CD4-positive, alpha-beta T cell treated with Interleukin-2 at 100 ng/mL for 4 hours (primary cell): Measurements from ENCODE around the gene ALDH2.
"Not testable (repeated sequence)": the region's sequence is repeated elsewhere in the genome, so short reads cannot be mapped to it uniquely, and the experiment has no call there.

ENCODE experiments used
- DNase-seq: peaks from one replicate; pipeline ENCODE4 v3.0.0-alpha.2; 2020; ENCODE audit warnings: low spot score

ALDH2 gene

GRCh38 chr12:111766608-111767361, at the start of gene ALDH2:
ALDH2 (plus strand) TSS chr12:111766933; CDS start chr12:111766983, 50 bp downstream.
- DNase-seq = no peak

GRCh38 chr12:111719316-111719715, 47.4 kb upstream of the ALDH2 start:
- DNase-seq = not testable (repeated sequence)

- DNase-seq = no peak
Observed at GRCh38 chr12:111720457-111720856, 46.3 kb upstream of the ALDH2 start.

DNA sequence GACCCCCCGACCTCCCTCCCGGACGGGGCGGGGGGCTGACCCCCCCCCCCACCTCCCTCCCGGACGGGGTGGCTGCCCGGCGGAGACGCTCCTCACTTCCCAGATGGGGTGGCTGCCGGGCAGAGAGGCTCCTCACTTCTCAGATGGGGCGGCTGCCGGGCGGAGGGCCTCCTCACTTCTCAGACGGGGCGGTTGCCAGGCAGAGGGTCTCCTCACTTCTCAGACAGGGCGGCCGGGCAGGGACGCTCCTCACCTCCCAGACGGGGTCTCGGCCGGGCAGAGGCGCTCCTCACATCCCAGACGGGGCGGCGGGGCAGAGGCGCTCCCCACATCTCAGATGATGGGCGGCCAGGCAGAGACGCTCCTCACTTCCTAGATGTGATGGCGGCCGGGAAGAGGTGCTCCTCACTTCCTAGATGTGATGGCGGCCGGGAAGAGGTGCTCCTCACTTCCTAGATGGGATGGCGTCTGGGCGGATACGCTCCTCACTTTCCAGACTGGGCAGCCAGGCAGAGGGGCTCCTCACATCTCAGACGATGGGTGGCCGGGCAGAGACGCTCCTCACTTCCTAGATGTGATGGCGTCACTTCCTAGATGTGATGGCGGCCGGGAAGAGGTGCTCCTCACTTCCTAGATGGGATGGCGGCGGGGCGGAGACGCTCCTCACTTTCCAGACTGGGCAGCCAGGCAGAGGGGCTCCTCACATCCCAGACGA, 42.9 kb upstream of the ALDH2 start:
- not testable (repeated sequence) for DNase-seq

GRCh38 chr12:111728795-111729194, 37.9 kb upstream of the ALDH2 start:
- DNase-seq = no peak

DNA sequence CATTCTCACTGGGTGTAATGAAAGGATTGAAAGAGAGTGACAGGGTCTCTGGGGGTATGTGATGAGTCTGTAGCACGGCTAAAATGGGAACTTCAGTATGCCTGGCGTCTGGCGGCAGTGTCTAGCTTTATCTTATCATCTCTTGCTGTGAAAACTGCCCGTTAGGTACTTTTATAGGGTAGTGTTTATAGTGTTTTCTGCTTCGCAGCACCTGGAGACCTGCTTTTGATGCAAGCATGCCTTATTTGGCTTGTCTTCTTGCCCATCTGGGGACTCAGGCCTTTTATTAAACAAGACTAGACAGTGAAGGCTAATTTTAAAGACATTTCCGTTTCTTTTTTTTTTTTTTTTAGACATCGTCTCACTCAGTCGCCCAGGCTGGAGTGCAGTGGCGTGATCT, 36.3 kb upstream of the ALDH2 start:
- DNase-seq = no peak

DNA sequence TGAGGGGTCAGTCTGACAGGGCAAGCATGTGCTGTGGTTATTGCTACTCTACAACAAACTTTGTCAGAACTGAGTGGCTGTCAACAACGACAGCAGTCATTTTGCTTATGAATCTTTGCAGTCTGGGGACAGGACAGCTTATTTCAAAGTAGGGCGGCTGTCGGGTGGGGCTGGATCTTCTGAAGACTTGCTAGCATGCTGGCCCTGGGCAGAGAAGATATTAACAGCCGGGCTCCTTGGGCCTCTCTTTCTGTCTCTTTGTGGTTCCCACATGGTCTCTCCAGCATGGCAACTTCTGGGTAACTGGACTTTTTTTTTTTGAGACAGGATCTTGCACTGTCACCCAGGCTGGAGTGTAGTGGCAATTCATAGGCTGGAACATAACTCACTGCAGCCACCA, 33.9 kb upstream of the ALDH2 start:
- DNase-seq = no peak

- DNase-seq = no peak
Observed at GRCh38 chr12:111733340-111733915, 33.3 kb upstream of the ALDH2 start.

GRCh38 chr12:111739524-111739923, 27.2 kb upstream of the ALDH2 start:
- DNase-seq = not testable (repeated sequence)

DNA sequence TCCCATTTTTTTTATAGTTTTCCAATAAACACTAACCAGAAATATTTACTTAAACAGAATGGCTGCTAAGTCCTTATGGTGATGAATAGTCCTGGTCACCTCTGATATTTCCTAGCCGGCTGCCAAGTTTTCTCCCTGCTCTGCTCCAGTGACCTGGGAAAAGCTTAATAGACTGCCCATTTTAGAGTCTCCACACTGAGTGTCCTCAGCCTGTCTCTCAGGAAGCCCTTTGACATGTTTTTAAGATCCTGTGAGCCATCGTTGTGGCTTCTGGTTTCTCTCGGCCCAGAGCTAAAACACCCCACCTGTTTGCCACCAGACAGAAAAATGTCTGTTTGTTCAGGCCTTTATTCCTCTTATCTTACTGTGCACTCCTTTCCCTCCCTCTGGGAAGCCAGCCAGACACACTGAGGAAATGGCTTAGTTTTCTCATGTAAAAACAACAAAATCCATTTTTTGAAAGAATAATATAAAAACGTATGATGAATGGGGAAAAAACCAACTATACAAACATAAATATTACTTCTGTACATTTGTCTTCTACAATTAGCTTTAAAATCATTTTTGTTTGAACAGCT, 25.4 kb upstream of the ALDH2 start:
- no peak for DNase-seq

DNA sequence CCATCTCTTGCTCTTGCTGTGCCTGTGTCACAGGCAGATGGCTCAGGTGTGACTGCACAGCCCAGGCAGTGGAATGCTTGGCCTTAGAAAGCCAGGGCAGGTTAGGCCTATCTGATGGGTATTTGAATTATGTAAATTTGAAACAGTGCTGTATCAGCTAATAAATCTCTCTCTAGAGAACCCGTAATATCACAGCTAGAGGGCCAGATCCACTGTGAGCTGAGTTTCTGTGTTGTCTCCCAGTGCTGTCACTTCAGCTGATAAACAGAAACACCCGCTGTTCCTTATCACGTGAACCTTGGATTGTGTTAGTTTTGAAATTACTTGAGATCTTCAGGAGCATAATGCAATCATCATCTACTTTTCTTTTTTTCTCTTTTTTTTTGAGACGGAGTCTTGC, 21.5 kb upstream of the ALDH2 start:
- no peak for DNase-seq

DNA sequence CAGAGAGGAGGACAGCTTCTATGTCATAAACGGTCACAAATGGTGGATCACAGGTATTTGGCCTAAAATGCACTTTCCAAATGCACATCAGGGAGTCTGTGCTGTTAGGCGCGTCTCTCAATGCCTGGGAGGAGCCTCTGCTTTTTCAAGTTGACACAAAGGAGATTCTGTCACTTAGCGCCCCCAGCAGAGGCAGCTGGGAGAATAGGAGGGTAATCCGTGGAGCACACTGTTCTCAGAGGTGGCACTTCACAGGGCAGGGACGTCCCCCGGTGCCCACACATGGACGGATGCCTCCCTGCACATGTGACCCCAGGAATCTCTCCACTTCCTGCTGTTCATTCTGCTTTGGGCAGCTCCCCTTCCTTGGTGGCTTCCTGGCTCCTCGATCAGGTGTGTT, 19.4 kb upstream of the ALDH2 start:
- DNase-seq = no peak

DNA sequence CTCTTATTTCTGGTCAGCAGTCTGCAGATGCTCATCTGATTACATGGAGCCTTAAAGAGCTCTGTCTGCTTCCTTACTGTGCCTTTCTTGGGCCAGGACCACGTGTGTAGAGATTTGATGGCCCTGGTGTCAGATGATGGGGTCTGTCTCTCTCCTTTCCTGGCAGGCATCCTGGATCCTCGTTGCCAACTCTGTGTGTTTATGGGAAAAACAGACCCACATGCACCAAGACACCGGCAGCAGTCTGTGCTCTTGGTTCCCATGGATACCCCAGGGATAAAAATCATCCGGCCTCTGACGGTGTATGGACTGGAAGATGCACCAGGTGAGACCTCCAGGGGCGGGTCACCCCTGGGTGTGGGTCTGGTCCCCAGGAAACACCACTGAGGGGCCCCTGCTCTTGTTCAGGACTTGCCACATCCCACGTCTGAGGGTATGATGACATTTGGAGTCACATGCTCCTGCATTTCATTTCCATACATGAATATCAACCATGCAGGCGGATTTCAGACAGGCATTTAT, 18.5 kb upstream of the ALDH2 start:
- DNase-seq = no peak

DNA sequence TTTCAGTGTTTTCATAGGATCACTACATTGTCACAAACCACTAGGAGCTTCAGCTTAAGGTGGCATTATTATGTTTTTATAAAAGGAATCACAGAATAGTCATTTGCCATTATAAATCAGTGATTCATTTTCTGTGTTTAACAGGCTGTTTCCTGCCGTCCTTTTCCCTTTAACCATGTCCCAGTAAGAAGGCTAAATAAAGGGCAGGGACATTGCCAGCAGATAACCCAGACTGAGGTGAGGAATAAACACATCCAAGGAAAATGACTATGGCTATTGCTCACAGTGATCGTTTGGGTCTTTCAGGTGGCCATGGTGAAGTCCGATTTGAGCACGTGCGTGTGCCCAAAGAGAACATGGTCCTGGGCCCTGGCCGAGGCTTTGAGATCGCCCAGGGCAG, 17.9 kb upstream of the ALDH2 start:
- no peak for DNase-seq

DNA sequence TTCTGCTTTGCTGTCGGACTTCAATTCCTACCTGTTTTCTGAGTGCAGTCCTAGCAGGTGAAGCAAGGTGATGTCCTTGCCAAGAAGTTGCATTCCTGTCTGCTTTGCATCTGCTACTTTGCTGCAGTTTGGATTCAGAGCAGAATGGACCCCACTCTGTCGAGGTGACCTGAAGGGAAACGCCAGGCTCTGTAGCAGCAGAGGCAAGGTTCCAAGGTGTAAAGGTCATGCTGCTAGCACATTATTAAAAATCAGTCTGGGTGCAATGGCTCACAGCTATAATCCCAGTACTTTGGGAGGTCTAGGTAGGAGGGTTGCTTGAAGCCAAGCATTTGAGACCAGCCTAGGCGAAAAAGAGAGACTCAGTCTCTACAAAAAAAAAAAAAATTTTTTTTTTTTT, 17.3 kb upstream of the ALDH2 start:
- DNase-seq = no peak

DNA sequence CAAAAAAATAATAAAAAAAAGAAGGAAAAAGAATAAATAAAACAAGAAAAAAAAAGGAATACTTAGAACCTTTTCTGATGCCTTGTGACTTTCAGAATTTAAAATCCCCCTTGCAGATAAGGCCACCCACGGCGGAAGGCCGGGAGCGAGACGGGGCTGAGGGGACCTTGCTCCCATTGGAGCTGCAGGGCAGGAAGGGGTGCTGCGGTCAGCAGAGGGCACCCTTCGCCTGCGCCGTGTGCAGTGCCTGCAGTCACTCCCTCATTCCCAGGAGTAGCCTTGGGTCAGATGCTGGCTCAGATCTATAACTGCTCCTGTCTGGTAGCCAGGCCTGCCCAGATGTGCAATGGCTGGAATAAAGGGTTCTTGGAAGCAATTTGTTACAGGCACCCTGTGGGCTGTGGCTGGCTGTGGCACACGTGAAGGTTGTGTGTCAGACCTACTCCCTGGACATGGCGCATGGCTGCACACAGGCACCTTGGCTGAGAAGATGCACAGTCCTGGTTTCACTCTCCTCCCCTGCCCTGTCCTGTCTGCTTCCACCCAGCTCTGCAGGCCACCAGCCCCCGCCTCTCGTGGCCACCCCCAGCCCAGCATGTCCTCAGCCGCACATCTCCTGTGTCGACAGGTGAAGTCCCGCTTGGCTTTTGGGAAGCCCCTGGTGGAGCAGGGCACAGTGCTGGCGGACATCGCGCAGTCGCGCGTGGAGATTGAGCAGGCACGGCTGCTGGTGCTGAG, 13.4 kb upstream of the ALDH2 start:
- no peak for DNase-seq

GRCh38 chr12:111754671-111755070, 12.1 kb upstream of the ALDH2 start:
- DNase-seq = no peak

GRCh38 chr12:111756196-111756595, 10.5 kb upstream of the ALDH2 start:
- no peak for DNase-seq

- DNase-seq = no peak
Observed at GRCh38 chr12:111756681-111757080, 10.1 kb upstream of the ALDH2 start.

DNA sequence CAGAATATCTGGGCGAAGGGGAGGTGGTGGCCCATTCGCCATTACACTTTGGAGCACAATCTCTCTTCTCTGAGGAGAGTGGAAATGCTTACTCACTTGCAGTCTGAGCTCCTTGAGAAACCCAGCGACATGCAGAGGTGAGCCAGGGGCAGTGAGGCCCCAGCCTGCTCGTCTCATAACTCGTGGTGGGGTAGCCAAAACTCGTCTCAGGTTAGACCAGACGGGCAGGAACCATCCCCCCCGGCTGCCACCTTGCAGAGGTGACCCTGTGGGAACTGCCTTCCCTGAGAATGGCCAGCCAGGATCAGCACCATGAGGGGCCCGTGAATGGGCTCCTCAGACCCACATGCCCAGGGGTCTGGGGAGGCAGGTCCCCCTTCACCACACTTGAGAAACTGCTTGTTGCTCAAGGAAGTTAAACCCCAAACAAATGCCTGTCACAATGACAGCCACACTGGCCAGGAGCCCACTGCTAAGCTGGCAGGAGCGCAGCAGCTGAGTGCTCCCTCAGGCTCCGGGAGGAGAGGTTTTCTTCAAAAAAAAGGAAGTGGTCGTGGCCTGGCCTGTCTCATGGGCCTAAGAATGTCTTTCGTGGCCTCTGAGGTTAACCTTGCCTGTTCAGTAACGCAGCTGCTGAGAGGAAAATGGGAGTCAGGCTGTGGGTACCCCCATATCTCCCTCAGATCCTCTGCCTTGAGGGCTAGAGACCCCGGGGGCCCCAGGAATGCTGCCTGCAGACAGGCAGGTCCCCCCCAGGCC, 9.2 kb upstream of the ALDH2 start:
- DNase-seq = no peak

DNA sequence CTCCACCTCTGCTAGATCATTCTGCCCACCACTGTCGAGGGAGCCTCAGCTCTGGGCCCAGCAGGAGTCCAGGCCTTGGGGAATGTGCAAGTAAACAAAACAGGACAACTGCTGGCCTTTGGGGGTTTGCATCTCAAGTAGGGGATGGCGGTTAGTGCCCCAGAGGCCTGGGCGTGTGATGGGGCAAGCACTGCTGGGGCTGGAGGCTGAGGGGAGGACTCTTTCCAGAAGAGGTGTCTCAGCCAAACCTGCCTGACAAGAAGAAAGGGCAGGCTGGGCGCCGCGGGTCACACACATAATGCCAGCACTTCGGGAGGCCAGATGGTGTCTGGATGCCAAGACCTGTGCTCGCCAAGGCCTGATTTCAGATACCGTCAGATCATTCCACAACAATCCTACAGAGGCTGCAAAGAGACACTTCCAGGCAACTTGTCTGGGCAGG, 8.6 kb upstream of the ALDH2 start:
- no peak for DNase-seq
